ENCODE data around the gene DIDO1.

The DIDO1 gene

DNA sequence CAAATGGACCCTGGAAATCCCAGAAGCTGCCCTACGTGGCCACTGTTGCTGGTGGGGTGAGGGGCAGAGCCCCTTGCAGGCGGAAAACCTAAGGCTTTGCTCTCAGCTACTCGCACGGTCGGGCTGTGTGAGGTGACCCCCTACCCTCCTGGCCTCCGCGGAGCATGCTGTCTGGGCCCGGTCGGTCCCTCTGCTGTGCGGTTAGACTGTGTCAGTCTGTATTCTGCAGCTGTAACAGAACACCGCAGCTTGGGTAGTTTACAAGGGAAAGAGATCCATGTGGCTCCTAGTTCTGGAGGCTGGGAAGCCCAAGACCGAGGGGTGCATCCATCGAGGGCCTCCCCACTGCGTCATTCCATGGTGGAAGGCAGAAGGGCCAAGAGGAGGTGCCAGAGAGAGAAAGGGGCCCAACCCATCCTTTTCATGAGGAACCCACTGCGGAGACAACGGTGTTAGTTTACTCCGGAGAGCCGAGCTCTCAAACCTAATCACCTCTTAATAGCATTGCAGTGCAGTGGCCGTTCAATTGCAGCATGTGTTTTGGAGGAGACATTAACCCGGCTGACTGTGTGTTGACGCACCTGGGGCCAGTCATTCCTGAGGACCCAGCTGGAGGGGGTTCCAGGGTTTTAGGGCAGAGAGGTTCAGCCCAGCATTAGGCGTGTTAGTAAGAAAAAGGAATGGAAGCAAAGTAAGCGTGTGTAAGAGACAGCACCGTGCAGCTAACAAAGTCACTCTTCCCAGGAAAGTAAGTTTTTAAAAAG is 91.2 kb downstream of the DIDO1 start:
- no peak for DNase-seq (ENCODE audit: low read depth, low spot score)
- TF ChIP-seq, protein P1, sequence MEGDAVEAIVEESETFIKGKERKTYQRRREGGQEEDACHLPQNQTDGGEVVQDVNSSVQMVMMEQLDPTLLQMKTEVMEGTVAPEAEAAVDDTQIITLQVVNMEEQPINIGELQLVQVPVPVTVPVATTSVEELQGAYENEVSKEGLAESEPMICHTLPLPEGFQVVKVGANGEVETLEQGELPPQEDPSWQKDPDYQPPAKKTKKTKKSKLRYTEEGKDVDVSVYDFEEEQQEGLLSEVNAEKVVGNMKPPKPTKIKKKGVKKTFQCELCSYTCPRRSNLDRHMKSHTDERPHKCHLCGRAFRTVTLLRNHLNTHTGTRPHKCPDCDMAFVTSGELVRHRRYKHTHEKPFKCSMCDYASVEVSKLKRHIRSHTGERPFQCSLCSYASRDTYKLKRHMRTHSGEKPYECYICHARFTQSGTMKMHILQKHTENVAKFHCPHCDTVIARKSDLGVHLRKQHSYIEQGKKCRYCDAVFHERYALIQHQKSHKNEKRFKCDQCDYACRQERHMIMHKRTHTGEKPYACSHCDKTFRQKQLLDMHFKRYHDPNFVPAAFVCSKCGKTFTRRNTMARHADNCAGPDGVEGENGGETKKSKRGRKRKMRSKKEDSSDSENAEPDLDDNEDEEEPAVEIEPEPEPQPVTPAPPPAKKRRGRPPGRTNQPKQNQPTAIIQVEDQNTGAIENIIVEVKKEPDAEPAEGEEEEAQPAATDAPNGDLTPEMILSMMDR (IDR thresholded peaks at IDR 0.05; ENCODE audit: insufficient read depth, low read length, missing control alignments) = no peak
- POLR2A ChIA-PET = no interaction called here
- CTCF ChIA-PET = interaction anchor here (1.3 to 1.5 kb wide), 4 partner anchors 10 to 166 kb away, joined by 3 to 4 read pairs (median 4); no protein-coding TSS in a partner anchor
- no peak overlapping the region for H3K4me3 ChIP-seq (ENCODE audit: low read depth, low read length)

DNA sequence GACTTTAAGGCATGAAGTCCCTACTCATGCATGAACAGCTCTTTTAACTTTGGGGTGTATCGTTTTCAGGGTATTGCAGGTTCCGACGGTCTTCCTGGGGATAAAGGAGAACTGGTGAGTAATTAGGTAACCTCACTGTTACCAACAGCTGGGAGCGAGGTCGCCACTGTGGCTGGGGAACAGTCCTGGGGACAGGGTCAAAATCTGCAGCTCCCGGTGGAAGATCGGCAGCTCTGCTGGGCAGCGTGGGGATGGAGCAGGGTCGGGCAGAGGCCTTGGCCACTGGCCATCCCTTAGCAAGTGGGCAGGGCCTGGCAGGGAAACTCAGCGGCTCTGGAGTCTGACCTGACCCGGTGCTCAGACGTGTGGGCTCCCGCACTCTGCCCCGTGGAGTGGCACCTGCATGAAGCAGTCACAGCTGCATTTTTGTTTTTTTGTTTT is 93.3 kb downstream of the DIDO1 start:
- no peak for DNase-seq (ENCODE audit: low read depth, low spot score)
- POLR2A ChIA-PET = no interaction called here
- H3K4me3 ChIP-seq (ENCODE audit: low read depth, low read length) = no peak overlapping the region
- CTCF ChIA-PET = interaction anchor here (2.7 kb wide), 1 partner anchor 10 kb away, joined by 9 read pairs; no protein-coding TSS in a partner anchor
- TF ChIP-seq, protein P1 (IDR thresholded peaks at IDR 0.05; ENCODE audit: insufficient read depth, low read length, missing control alignments) = no peak

DNA sequence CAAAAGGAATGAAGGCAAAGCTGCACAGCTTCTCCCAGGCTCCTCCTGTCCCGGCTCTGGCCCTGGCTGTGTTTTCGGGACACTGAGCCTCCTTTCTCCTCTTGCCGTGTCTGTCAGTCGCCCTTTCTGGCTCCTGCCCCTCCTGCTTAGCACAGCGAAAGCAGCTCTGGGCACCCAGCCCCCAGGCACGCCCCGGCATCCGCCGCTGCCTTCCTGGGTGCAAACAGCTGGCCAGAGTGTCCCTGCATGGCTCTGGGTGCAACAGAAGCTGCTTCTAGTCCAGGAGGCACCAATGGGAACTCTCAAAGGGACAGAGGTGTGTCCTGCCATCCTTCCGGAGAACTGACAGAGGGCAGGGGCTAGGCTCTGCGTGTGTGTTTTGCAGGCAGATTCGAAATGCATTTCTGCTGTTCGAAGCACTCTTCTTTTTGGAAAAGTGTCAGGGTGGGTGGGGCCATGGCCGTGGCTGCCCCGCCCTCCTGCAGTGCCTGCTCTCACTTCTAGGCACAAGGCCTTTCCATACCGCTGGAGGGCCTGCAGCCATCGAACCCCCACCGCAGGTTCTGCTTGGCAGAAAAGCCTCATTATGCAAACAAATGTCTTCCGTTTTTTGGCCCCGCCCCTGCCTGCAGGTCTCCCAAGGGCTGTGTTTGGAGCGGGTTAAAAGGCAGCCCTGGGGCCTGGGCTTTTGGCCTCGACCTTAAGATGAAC is 93.9 kb downstream of the DIDO1 start:
- DNase-seq (ENCODE audit: low read depth, low spot score) = no peak

DNA sequence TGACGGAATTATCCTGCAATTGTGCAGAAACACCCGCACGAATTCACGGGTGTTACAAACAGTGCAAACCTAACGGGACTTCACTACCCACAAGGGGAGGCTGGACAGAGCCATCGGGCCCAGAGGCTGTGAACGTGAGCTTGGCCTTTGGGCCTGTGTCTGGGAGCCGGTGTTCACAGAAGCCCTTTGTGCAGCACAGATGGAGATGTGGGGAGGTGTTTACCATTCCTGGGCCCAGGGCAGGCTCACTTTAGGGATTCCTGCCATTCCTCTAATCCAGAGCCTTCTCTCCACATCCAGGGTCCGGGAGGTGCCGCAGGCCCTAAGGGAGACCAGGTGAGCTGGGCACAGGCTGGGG is 94.5 kb downstream of the DIDO1 start:
- TF ChIP-seq, protein P1 (IDR thresholded peaks at IDR 0.05; ENCODE audit: insufficient read depth, low read length, missing control alignments) = no peak
- CTCF ChIA-PET = interaction anchor here (2.0 to 2.7 kb wide), 2 partner anchors 9 to 24 kb away, joined by 8 to 9 read pairs; no protein-coding TSS in a partner anchor
- no peak for DNase-seq (ENCODE audit: low read depth, low spot score)
- no peak overlapping the region for H3K4me3 ChIP-seq (ENCODE audit: low read depth, low read length)
- POLR2A ChIA-PET = no interaction called here

More for the DNA sequence above, 93.9 kb downstream of the DIDO1 start:
- POLR2A ChIA-PET = no interaction called here
- no peak overlapping the region for H3K4me3 ChIP-seq (ENCODE audit: low read depth, low read length)
- TF ChIP-seq, protein P1 (IDR thresholded peaks at IDR 0.05; ENCODE audit: insufficient read depth, low read length, missing control alignments) = no peak
- CTCF ChIA-PET = interaction anchor here (2.0 to 2.7 kb wide), 2 partner anchors 10 to 24 kb away, joined by 8 to 9 read pairs; no protein-coding TSS in a partner anchor

DNA sequence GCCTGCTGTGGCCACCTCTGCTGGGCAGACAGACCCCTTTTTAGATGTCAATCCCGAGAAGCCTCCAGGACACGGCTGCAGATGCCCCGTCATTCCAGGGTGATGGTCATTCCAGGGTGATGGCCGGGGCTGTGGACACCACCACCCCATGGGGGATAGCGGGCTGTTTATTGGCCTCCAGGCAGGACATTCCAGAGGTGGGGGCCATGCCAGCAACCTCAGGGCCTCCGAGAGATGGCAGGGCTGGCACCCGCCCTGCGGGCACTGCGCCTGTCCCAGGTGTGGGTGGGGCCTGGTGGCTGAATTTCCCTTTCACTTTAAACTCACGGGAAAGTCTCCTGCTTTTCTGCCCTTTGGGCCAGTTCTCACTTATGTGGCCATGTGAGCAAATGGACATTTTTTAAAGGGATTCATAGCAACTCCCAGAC is 94.9 kb downstream of the DIDO1 start:
- POLR2A ChIA-PET = no interaction called here
- H3K4me3 ChIP-seq (ENCODE audit: low read depth, low read length) = no peak overlapping the region
- DNase-seq (ENCODE audit: low read depth, low spot score) = no peak
- TF ChIP-seq, protein P1 (IDR thresholded peaks at IDR 0.05; ENCODE audit: insufficient read depth, low read length, missing control alignments) = no peak
- CTCF ChIA-PET = interaction anchor here (2.0 to 2.7 kb wide), 2 partner anchors 9 to 23 kb away, joined by 8 to 9 read pairs; no protein-coding TSS in a partner anchor

DNA sequence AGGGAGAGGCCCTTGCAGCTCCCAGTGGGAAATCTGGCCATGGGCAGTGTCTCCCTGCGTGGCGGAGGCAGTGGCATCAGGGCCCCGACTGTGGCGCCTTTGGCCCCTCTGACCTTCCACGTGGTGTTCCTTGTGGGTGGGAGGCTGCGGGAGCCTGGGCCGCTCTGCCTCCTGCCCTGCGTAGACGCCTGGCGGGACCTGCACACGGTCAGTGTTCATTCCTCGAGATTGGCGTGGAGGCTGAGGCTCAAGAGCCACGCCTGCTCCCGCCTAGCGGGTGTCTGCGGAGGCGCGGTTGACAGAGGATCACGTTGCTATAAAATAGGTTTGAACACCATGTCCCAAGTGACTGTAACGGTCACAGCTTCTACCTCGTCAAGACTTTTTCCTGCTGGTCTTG is 95.5 kb downstream of the DIDO1 start:
- no peak for DNase-seq (ENCODE audit: low read depth, low spot score)
- H3K4me3 ChIP-seq (ENCODE audit: low read depth, low read length) = no peak overlapping the region
- TF ChIP-seq, protein P1 (IDR thresholded peaks at IDR 0.05; ENCODE audit: insufficient read depth, low read length, missing control alignments) = no peak
- POLR2A ChIA-PET = no interaction called here
- CTCF ChIA-PET = interaction anchor here (2.0 kb wide), 1 partner anchor 23 kb away, joined by 8 read pairs; no protein-coding TSS in a partner anchor

All from AG04449 (cell line).